Melanocyte of skin (primary cell): ENCODE measurements around the gene C6orf141. TPM values are rescaled to one million over a fixed set of nuclear protein-coding genes. Genes with fewer than 3 reads are reported as not detected.

Source experiments
- total RNA-seq, 2 donors: library from RNA; depleted of rRNA; stranded (reverse); fragments of >200 nt; gene quantifications; 2 replicates each; pipeline ENCODE4 v1.2.3, GENCODE V29; 2012

Gene C6orf141
- not detected for total RNA-seq

GRCh38 chr6:49550492-49551077 is at the start of gene C6orf141:
Gene C6orf141, plus strand, starts transcription at chr6:49550668. Its CDS starts 125 bp downstream, at chr6:49550793.

Other genes starting within 250 kb of the C6orf141 start
- 10 to 100 TPM; 12.7 to 15.5 TPM for gene MMUT, start 87.4 kb upstream of the C6orf141 start, total RNA-seq
- 1 to 10 TPM; 6.2 to 8.3 TPM for gene CENPQ, start 87.3 kb upstream of the C6orf141 start, total RNA-seq
- gene GLYATL3, start 50.7 kb upstream of the C6orf141 start, total RNA-seq = not detected
- gene RHAG, start 86.2 kb downstream of the C6orf141 start, total RNA-seq = not detected
- not detected for gene CRISP2, start 162.9 kb downstream of the C6orf141 start, total RNA-seq
- not detected for gene CRISP3, start 193.7 kb downstream of the C6orf141 start, total RNA-seq
- not detected for gene PGK2, start 236.6 kb downstream of the C6orf141 start, total RNA-seq